ENCODE measurements around the gene SPATS2. TPM values are rescaled to one million over a fixed set of nuclear protein-coding genes. Genes with fewer than 3 reads are reported as not detected.

Gene SPATS2
- total and polyA plus RNA-seq, 2 of the 4 experiments (the other 2 are of a cell fraction): 50.6 to 63.3 TPM

DNA sequence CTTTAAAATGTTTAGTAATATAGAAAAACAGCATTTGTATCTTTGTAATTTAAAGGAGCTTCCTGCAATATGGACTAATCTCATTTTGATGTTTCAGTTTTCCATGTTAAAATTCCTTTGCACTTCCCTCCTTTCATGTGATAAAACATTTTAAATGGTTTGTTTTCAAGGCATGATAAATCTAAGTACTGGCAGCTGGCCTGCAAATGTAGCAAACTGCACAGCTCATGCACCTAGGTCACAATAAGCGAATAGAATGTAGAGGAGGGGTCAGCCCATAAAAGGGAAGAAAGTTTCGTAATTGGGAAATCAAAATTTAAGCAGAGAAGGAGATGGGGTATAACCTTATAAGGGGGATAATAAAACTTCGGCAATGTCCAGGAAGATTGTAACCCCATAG is 91.6 kb downstream of the SPATS2 start:
- Histone ChIP-seq H2BK120ac (ENCODE audit: low read depth, low read length) (no peak overlapping the region), H2AFZ (replicated peaks; ENCODE audit: low read length, poor library complexity) (no peak overlapping the region), H3K14ac (replicated peaks; ENCODE audit: low read depth, low read length) (no peak overlapping the region), H3K4ac (ENCODE audit: low read depth, low read length) (no peak overlapping the region), H4K20me1 (ENCODE audit: insufficient read depth, low read length) (peaks cover 21% of the 10 kb centered on the region), H3K18ac (ENCODE audit: low read depth, low read length) (no peak overlapping the region), H3K9ac (ENCODE audit: low read depth, low read length) (no peak overlapping the region), H4K5ac (ENCODE audit: low read depth, low read length) (no peak overlapping the region), H2BK5ac (ENCODE audit: low read depth, low read length, poor library complexity, severe bottlenecking) (no peak overlapping the region), H3K9me1 (ENCODE audit: insufficient read depth, low read length) (peaks cover 6% of the 10 kb centered on the region), H3K36me3 (ENCODE audit: control insufficient read depth, insufficient read depth, low read length) (peaks cover 2% of the 10 kb centered on the region; the same call in 1 of the 2 replicates), H3K4me1 (ENCODE audit: control insufficient read depth, insufficient read depth, low read length) (no peaks in the 10 kb centered on the region), H3K4me2 (ENCODE audit: low read depth, low read length) (no peak overlapping the region), H2BK15ac (ENCODE audit: low read depth, low read length) (no peak overlapping the region), H3K27ac (ENCODE audit: insufficient read depth, low read length) (no peak overlapping the region), H3K23ac (ENCODE audit: low read depth, low read length) (no peak overlapping the region), H2AK9ac (replicated peaks; ENCODE audit: low read depth, low read length, poor library complexity) (no peak overlapping the region), H3K4me3 (ENCODE audit: insufficient read depth, low read depth, low read length) (no peak overlapping the region), H2AK5ac (ENCODE audit: low read depth, low read length) (no peak overlapping the region), H3K56ac (ENCODE audit: extremely low read depth, insufficient read depth, low read length) (no peak overlapping the region), H4K91ac (ENCODE audit: insufficient read depth, low read depth, low read length) (no peak overlapping the region), H3K27me3 (ENCODE audit: control insufficient read depth, insufficient read depth, low read length) (no peaks in the 10 kb centered on the region), H2BK20ac (ENCODE audit: low read depth, low read length) (no peak overlapping the region), H3K9me3 (ENCODE audit: control insufficient read depth, insufficient read depth, low read length) (no peaks in the 10 kb centered on the region), H4K8ac (ENCODE audit: low read depth in 2 of 2, low read length in 2 of 2) (no peak overlapping the region), H3K79me1 (ENCODE audit: low read depth in 1 of 2, low read length in 2 of 2) (peaks cover 34 to 57% of the 10 kb centered on the region in 2 experiments)
- intact Hi-C loops (cut with micrococcal nuclease) (no loop called here), dilution Hi-C loops (cut with HindIII; ENCODE audit: low sequenced_read_pairs, unreplicated experiment) (no loop called here), in situ Hi-C loops (cut with MboI; ENCODE audit: low sequenced_read_pairs) (no loop called here)
- TF ChIP-seq, protein P1, sequence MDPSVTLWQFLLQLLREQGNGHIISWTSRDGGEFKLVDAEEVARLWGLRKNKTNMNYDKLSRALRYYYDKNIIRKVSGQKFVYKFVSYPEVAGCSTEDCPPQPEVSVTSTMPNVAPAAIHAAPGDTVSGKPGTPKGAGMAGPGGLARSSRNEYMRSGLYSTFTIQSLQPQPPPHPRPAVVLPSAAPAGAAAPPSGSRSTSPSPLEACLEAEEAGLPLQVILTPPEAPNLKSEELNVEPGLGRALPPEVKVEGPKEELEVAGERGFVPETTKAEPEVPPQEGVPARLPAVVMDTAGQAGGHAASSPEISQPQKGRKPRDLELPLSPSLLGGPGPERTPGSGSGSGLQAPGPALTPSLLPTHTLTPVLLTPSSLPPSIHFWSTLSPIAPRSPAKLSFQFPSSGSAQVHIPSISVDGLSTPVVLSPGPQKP (IDR thresholded peaks at IDR 0.05; ENCODE audit: borderline replicate concordance, low read depth, low read length): no peak
- TF ChIP-seq MAZ (IDR thresholded peaks at IDR 0.05; ENCODE audit: borderline replicate concordance, low read depth, low read length) (no peak), MXI1 (IDR thresholded peaks at IDR 0.05; ENCODE audit: borderline replicate concordance, low read depth, low read length) (no peak), POLR2A (IDR thresholded peaks at IDR 0.05; ENCODE audit: low read depth, low read length) (no peak), RCOR1 (IDR thresholded peaks at IDR 0.05; ENCODE audit: insufficient replicate concordance, low read length) (no peak), NFE2L2 (IDR thresholded peaks at IDR 0.05; ENCODE audit: low read depth, low read length) (no peak), MAFK (IDR thresholded peaks at IDR 0.05; ENCODE audit: low read depth, low read length) (no peak), RAD21 (IDR thresholded peaks at IDR 0.05; ENCODE audit: low read length) (no peak), CHD1 (IDR thresholded peaks at IDR 0.05; ENCODE audit: low read depth, low read length) (no peak), BHLHE40 (IDR thresholded peaks at IDR 0.05; ENCODE audit: low read depth, low read length) (no peak), CEBPB (IDR thresholded peaks at IDR 0.05; ENCODE audit: low read depth, low read length) (no peak)
- TF ChIP-seq, protein P2, sequence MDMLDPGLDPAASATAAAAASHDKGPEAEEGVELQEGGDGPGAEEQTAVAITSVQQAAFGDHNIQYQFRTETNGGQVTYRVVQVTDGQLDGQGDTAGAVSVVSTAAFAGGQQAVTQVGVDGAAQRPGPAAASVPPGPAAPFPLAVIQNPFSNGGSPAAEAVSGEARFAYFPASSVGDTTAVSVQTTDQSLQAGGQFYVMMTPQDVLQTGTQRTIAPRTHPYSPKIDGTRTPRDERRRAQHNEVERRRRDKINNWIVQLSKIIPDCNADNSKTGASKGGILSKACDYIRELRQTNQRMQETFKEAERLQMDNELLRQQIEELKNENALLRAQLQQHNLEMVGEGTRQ (IDR thresholded peaks at IDR 0.05; ENCODE audit: low read depth, low read length): no peak
- TF ChIP-seq, protein P3, sequence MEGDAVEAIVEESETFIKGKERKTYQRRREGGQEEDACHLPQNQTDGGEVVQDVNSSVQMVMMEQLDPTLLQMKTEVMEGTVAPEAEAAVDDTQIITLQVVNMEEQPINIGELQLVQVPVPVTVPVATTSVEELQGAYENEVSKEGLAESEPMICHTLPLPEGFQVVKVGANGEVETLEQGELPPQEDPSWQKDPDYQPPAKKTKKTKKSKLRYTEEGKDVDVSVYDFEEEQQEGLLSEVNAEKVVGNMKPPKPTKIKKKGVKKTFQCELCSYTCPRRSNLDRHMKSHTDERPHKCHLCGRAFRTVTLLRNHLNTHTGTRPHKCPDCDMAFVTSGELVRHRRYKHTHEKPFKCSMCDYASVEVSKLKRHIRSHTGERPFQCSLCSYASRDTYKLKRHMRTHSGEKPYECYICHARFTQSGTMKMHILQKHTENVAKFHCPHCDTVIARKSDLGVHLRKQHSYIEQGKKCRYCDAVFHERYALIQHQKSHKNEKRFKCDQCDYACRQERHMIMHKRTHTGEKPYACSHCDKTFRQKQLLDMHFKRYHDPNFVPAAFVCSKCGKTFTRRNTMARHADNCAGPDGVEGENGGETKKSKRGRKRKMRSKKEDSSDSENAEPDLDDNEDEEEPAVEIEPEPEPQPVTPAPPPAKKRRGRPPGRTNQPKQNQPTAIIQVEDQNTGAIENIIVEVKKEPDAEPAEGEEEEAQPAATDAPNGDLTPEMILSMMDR (conservative IDR thresholded peaks at IDR 0.05; ENCODE audit: low read depth, low read length): no peak
- ATAC-seq (ENCODE audit: low read depth) (no peak), DNase-seq (no peak)
- no TSS peak for BruUV-seq (replicated peaks)
- no CpG with 5 or more reads among the region's 3 CpGs for WGBS, 2 experiments (ENCODE audit: extremely low coverage in 2 of 2, insufficient read length in 1 of 2)
- CTCF ChIA-PET: no interaction called here
- POLR2A ChIA-PET (ENCODE audit: unreplicated experiment): interaction anchor here (0.7 kb wide), 1 partner anchor 210 kb away, joined by 16 read pairs; no protein-coding TSS in a partner anchor

Measured in IMR-90 (cell line).